Endothelial cell of umbilical vein (primary cell): Measurements from ENCODE around the gene PSMB8.

ENCODE experiments used
- EZH2 ChIP-seq: IDR thresholded peaks from 2 replicates; pipeline ENCODE4 v1.6.1; 2012; ENCODE audit warnings: borderline replicate concordance, low read depth, mild to moderate bottlenecking, moderate library complexity, low read length, inconsistent platforms; ENCODE audit not compliant: severe bottlenecking
- FOS ChIP-seq: IDR thresholded peaks from 2 replicates; pipeline ENCODE4 v1.6.1; 2011; ENCODE audit warnings: mild to moderate bottlenecking, low read length, moderate library complexity, borderline replicate concordance; ENCODE audit not compliant: insufficient read depth
- GATA2 ChIP-seq: IDR thresholded peaks from 2 replicates; pipeline ENCODE4 v1.7.0; 2011; ENCODE audit warnings: low read depth, mild to moderate bottlenecking, moderate library complexity, mixed read lengths, low read length; ENCODE audit not compliant: insufficient read length, insufficient read depth
- POLR2A ChIP-seq: IDR thresholded peaks from 2 replicates; pipeline ENCODE4 v1.6.1; 2012; ENCODE audit warnings: low read depth, mild to moderate bottlenecking, control low read depth, low read length
- POLR2AphosphoS5 ChIP-seq: IDR thresholded peaks from 2 replicates; pipeline ENCODE4 v1.6.1; 2012; ENCODE audit warnings: low read depth, mild to moderate bottlenecking, control low read depth, low read length, moderate library complexity; ENCODE audit not compliant: insufficient read depth
- TF ChIP-seq, protein P1 (sequence below), 2 donors: IDR thresholded peaks; 1 replicate in 1 of 2; 2 replicates in 1 of 2; pipeline ENCODE4 v1.5.1; 2011; ENCODE audit warnings: low read length in 2 of 2, mild to moderate bottlenecking in 2 of 2, moderate library complexity in 2 of 2, control low read depth in 1 of 2, inconsistent platforms in 1 of 2, low read depth in 1 of 2; ENCODE audit not compliant: insufficient read depth in 1 of 2; ENCODE audit errors: extremely low read depth in 1 of 2

DNA sequence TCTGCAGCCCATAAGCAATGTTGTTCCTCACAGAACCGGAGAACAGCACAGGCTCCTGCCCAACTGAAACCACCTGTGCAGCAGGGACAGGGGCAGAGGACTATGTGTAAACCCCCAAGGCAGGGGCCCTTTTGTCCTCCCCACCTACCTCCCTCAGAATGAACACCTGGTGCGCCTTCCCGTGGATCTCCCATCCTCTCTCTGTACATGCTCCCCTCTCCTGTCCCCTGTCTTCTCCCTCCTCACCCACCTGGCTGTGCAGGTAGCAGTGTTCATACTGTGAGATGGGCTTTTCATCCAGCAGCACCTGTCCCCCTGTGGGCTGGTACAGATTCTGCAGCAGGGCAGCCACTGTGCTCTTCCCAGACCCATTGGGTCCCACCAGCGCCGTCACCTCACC lies 13.8 kb downstream of the PSMB8 start:
- TF ChIP-seq, protein P1, sequence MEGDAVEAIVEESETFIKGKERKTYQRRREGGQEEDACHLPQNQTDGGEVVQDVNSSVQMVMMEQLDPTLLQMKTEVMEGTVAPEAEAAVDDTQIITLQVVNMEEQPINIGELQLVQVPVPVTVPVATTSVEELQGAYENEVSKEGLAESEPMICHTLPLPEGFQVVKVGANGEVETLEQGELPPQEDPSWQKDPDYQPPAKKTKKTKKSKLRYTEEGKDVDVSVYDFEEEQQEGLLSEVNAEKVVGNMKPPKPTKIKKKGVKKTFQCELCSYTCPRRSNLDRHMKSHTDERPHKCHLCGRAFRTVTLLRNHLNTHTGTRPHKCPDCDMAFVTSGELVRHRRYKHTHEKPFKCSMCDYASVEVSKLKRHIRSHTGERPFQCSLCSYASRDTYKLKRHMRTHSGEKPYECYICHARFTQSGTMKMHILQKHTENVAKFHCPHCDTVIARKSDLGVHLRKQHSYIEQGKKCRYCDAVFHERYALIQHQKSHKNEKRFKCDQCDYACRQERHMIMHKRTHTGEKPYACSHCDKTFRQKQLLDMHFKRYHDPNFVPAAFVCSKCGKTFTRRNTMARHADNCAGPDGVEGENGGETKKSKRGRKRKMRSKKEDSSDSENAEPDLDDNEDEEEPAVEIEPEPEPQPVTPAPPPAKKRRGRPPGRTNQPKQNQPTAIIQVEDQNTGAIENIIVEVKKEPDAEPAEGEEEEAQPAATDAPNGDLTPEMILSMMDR (IDR thresholded peaks at IDR 0.05; ENCODE audit: extremely low read depth in 1 of 2, insufficient read depth in 1 of 2, low read depth in 1 of 2, low read length in 2 of 2), result no peak
- TF ChIP-seq POLR2AphosphoS5 (no peak), FOS (no peak), POLR2A (no peak), GATA2 (no peak), EZH2 (no peak)
